NT2/D1 (cell line): Measurements from ENCODE around the gene CACNA1D.

Source experiments
- DNase-seq: peaks from one replicate; pipeline ENCODE4 v3.0.0-alpha.2; 2011; ENCODE audit warnings: low read depth, low spot score
- H3K27me3 ChIP-seq: 2 replicates; pipeline ENCODE4 v1.6.0; 2011; ENCODE audit warnings: mild to moderate bottlenecking; ENCODE audit not compliant: insufficient read length, insufficient read depth
- H3K36me3 ChIP-seq: 2 replicates; pipeline ENCODE4 v1.6.1; 2011; ENCODE audit warnings: mild to moderate bottlenecking, low read length, mixed read lengths; ENCODE audit not compliant: insufficient read depth, insufficient read length
- H3K4me1 ChIP-seq: 2 replicates; pipeline ENCODE4 v1.5.1; 2011; ENCODE audit not compliant: insufficient read depth, insufficient read length
- H3K4me3 ChIP-seq: 2 replicates; pipeline ENCODE4 v1.5.1; 2011; ENCODE audit warnings: low read depth; ENCODE audit not compliant: insufficient read length
- H3K9ac ChIP-seq: 2 replicates; pipeline ENCODE4 v1.6.0; 2011; ENCODE audit warnings: low read depth; ENCODE audit not compliant: insufficient read length
- H3K9me3 ChIP-seq: 2 replicates; pipeline ENCODE4 v1.5.1; 2011; ENCODE audit warnings: mild to moderate bottlenecking, low read length; ENCODE audit not compliant: insufficient read depth
- SUZ12 ChIP-seq: IDR thresholded peaks from 2 replicates; pipeline ENCODE4 v1.6.1; 2011; ENCODE audit not compliant: insufficient read length, insufficient read depth; ENCODE audit errors: extremely low read depth
- YY1 ChIP-seq: IDR thresholded peaks from 2 replicates; pipeline ENCODE4 v1.6.1; 2011; ENCODE audit not compliant: insufficient read length, insufficient read depth
- ZNF274 ChIP-seq: IDR thresholded peaks from 2 replicates; pipeline ENCODE4 v1.6.1; 2011; ENCODE audit warnings: mild to moderate bottlenecking, low read depth, low read length

CACNA1D gene

GRCh38 chr3:53478166-53478830 lies 16.1 kb upstream of the CACNA1D start:
- H3K27me3 ChIP-seq: peaks cover 3% of the 10 kb centered on the region
- H3K9me3 ChIP-seq: peaks cover 5% of the 10 kb centered on the region; the same call in 1 of the 2 replicates
- DNase-seq: no peak
- H3K4me1 ChIP-seq: peaks cover 2% of the 10 kb centered on the region
- H3K9ac ChIP-seq: no peak overlapping the region
- H3K4me3 ChIP-seq: no peak overlapping the region
- no peak for TF ChIP-seq SUZ12
- TF ChIP-seq YY1: no peak
- TF ChIP-seq ZNF274: no peak
- H3K36me3 ChIP-seq: no peaks in the 10 kb centered on the region

DNA sequence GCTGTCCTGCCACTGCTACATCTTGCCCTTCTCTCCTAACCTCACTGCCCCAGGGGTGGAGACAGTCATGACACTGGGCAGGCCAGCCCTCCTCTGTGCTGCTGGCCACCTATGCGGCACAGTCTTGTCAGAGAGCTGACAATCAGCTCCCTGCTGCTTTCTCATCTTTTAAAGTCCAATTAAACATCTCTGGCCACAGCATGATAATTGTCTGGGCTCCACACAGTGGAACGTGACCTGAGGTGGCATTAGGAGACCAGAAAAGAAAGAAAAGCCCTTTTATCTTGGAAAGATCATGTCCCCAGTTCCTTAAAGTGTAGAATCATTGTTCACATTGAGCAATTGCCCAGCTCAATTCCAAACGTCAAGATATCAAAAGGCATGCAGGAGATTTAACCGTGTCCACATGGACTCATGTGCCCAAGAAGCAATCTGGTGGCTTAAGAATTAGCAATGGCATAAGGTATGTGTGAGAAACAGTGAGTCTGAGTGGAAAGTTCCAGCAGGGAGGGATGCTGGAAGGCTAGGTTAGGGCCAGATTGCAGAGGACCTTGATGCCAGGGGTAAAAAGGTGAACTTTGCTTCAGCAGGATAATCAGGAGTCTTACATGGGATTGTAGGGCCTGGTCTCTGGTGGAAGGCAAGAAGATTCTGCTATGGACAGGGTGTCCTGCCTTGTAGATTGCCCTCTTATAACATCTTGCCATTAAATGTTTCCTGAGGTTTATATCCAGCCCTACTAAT lies 15.3 kb upstream of the CACNA1D start:
- DNase-seq: no peak
- no peaks in the 10 kb centered on the region for H3K9me3 ChIP-seq

GRCh38 chr3:53482227-53482626 lies 12.2 kb upstream of the CACNA1D start:
- no peak for DNase-seq
- Histone ChIP-seq H3K4me1 (no peaks in the 10 kb centered on the region), H3K9ac (no peak overlapping the region), H3K4me3 (no peak overlapping the region), H3K9me3 (no peaks in the 10 kb centered on the region), H3K27me3 (peaks cover 3% of the 10 kb centered on the region), H3K36me3 (no peaks in the 10 kb centered on the region)
- no peak for TF ChIP-seq YY1
- TF ChIP-seq SUZ12: no peak
- no peak for TF ChIP-seq ZNF274

More for the DNA sequence above, 15.3 kb upstream of the CACNA1D start:
- Histone ChIP-seq H3K27me3 (peaks cover 3% of the 10 kb centered on the region), H3K36me3 (no peaks in the 10 kb centered on the region), H3K4me1 (no peaks in the 10 kb centered on the region), H3K9ac (no peak overlapping the region), H3K4me3 (no peak overlapping the region)
- no peak for TF ChIP-seq SUZ12
- TF ChIP-seq ZNF274: no peak
- TF ChIP-seq YY1: no peak

DNA sequence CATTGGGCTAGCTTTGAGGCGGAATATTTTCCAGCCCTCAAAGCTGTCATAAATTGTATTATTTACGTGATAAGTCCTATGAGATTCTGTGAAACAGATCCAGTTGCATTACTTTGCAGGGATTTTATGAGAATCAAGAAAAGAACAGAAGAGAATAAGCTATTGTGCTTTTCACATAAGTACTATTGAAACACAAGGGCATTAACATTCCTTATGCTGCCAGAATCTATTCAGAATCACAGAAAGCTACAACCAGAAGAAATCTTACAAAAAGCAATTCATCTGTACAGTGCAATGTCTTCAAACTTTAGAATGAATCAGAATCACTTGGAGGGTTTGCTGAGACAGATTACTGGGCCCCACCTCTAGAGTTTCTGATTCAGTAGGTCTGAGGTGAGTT lies 10.6 kb upstream of the CACNA1D start:
- Histone ChIP-seq H3K27me3 (peaks cover 3% of the 10 kb centered on the region), H3K9ac (no peak overlapping the region), H3K36me3 (no peaks in the 10 kb centered on the region), H3K4me1 (no peaks in the 10 kb centered on the region), H3K4me3 (no peak overlapping the region), H3K9me3 (no peaks in the 10 kb centered on the region)
- DNase-seq: no peak
- no peak for TF ChIP-seq YY1
- TF ChIP-seq SUZ12: no peak
- TF ChIP-seq ZNF274: no peak

DNA sequence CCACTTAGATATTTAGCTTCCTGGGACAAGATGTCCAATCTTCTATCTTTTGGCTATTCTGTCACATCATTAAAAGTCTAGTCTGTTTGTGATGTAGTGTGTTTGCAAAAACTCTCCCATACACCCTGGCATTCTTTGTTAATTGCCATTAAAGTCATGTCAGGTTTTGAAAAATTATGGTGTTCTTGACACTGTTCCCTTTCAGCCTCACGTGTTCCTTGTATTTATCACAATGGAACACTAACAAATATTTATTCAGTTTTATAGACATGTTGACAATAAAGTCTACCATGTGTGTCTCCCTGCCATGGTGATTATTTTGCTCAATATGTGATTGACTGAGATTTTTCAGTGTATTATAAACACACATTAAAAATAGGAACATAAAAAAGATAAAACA lies 9.4 kb upstream of the CACNA1D start:
- H3K9ac ChIP-seq: no peak overlapping the region
- H3K4me3 ChIP-seq: no peak overlapping the region
- no peak for TF ChIP-seq ZNF274
- no peak for TF ChIP-seq SUZ12
- TF ChIP-seq YY1: no peak
- H3K27me3 ChIP-seq: peaks cover 2% of the 10 kb centered on the region
- no peaks in the 10 kb centered on the region for H3K36me3 ChIP-seq
- no peaks in the 10 kb centered on the region for H3K4me1 ChIP-seq
- H3K9me3 ChIP-seq: no peaks in the 10 kb centered on the region
- no peak for DNase-seq

DNA sequence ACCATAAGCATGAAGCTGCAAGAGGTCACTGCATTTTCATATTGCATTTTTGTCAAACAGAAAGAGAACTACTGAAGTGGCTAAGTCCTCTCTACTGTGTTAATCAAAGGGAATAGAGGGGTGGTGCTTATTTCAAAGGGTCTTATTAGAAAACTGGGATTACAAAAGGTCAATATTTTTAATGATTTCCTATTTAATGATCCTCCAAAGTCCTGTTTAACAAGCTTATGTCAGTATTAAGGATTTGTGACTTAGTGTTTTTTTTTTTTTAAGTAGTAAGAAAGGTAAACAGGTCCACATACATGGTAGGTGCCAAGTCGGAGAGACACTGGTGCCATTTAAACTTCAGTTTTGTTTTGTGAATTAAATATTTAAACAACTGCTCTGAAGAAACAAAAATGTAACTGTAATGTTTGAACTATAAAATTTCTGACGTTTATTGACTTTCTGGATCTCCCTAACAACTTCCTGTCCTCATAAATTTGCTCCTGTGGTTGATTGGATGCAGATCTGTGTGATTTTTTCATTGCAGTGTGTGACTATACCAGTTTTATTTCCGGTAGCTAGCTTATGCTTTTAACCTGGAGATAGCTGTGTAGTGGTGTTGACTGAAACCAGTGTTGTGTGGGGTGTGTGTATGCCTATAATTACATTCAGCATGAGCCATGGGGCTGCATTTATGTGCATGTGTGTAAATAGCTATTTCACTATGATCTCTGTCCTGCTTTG lies 8.6 kb upstream of the CACNA1D start:
- no peak for DNase-seq
- Histone ChIP-seq H3K4me1 (no peaks in the 10 kb centered on the region), H3K4me3 (no peak overlapping the region), H3K9ac (no peak overlapping the region), H3K27me3 (no peaks in the 10 kb centered on the region), H3K36me3 (no peaks in the 10 kb centered on the region), H3K9me3 (no peaks in the 10 kb centered on the region)
- TF ChIP-seq YY1 (no peak), ZNF274 (no peak), SUZ12 (no peak)
